SK-N-SH (cell line): ENCODE results near the gene HNF1A. TPM values are rescaled to one million over a fixed set of nuclear protein-coding genes. Genes with fewer than 3 reads are reported as not detected.

Experiments used
- CTCF ChIA-PET: fragments of 300-600, 350-600 bp; formaldehyde crosslinking; extraction: SDS; loops from one replicate; lab custom pipeline; 2021; lab: Yijun Ruan, JAX
- POLR2A ChIA-PET: fragments of 350-600 bp; sonication (Branson Sonifier 250); formaldehyde crosslinking; extraction: SDS; loops from one replicate; lab custom pipeline; 2020; ENCODE audit warnings: antibody characterized with exemption, inconsistent platforms; lab: Yijun Ruan, JAX
- DNase-seq: peaks from one replicate; pipeline ENCODE4 v3.0.0; 2012
- H2AFZ ChIP-seq: fragments of 200-600 bp; sonication (generic); 2 replicates; pipeline ENCODE4 v1.8.1; 2016; ENCODE audit warnings: antibody characterized with exemption, mild to moderate bottlenecking, low read depth
- H3F3A ChIP-seq: fragments of 200-600 bp; sonication (generic); replicated peaks from 2 replicates; pipeline ENCODE3; 2016; ENCODE audit warnings: antibody characterized with exemption, mild to moderate bottlenecking; ENCODE audit not compliant: insufficient read depth
- H3K27ac ChIP-seq, 2 experiments: fragments of 200-500 bp in 1 of 2; fragments of 200-600 bp in 1 of 2; sonication (Bioruptor generic) in 1 of 2; sonication (generic), shearing (Covaris generic) in 1 of 2; 2 replicates each; pipeline versions ENCODE4 v1.5.1 to v1.6.1; 2014 to 2016; ENCODE audit warnings: low read depth in 2 of 2, inconsistent platforms in 1 of 2, low read length in 1 of 2, mild to moderate bottlenecking in 1 of 2, mixed read lengths in 1 of 2
- H3K27me3 ChIP-seq: fragments of 200-600 bp; sonication (generic), shearing (Covaris generic); 2 replicates; pipeline ENCODE4 v1.6.1; 2016; ENCODE audit warnings: mixed run types; ENCODE audit not compliant: insufficient read depth
- H3K36me3 ChIP-seq, 2 experiments: fragments of 200-500 bp in 1 of 2; fragments of 200-600 bp in 1 of 2; sonication (Bioruptor generic) in 1 of 2; sonication (generic) in 1 of 2; replicated peaks in 1 of 2; 2 replicates each; pipeline versions ENCODE3 to v1.5.1; 2014 to 2016; ENCODE audit warnings: low read length in 1 of 2, mild to moderate bottlenecking in 1 of 2; ENCODE audit not compliant: insufficient read depth in 2 of 2, control insufficient read depth in 1 of 2
- H3K4me1 ChIP-seq, 2 experiments: fragments of 200-500 bp in 1 of 2; fragments of 200-600 bp in 1 of 2; sonication (Bioruptor generic) in 1 of 2; sonication (generic), shearing (Covaris generic) in 1 of 2; 2 replicates each; pipeline versions ENCODE4 v1.5.1 to v1.6.1; 2014 to 2016; ENCODE audit warnings: low read depth in 1 of 2, low read length in 1 of 2, mixed run types in 1 of 2; ENCODE audit not compliant: insufficient read depth in 2 of 2, control insufficient read depth in 1 of 2
- H3K4me2 ChIP-seq: fragments of 200-600 bp; sonication (generic), shearing (Covaris generic); 2 replicates; pipeline ENCODE4 v1.6.1; 2017; ENCODE audit warnings: mixed run types
- H3K4me3 ChIP-seq, 2 experiments: fragments of 200-500 bp in 1 of 2; fragments of 200-600 bp in 1 of 2; sonication (Bioruptor generic) in 1 of 2; sonication (generic), shearing (Covaris generic) in 1 of 2; 2 replicates each; pipeline versions ENCODE4 v1.5.1 to v1.8.1; 2014 to 2016; ENCODE audit warnings: low read depth in 2 of 2, inconsistent platforms in 1 of 2, low read length in 1 of 2, mild to moderate bottlenecking in 1 of 2, mixed read lengths in 1 of 2, moderate library complexity in 1 of 2
- H3K79me2 ChIP-seq: fragments of 200-600 bp; sonication (generic); 2 replicates; pipeline ENCODE4 v1.8.1; 2017; ENCODE audit warnings: mild to moderate bottlenecking; ENCODE audit not compliant: insufficient read depth
- H3K9ac ChIP-seq: fragments of 200-600 bp; sonication (generic); 2 replicates; pipeline ENCODE4 v1.6.1; 2017; ENCODE audit warnings: mixed run types
- H3K9me2 ChIP-seq: fragments of 200-600 bp; sonication (generic); 2 replicates; pipeline ENCODE4 v1.6.1; 2017; ENCODE audit warnings: mixed run types
- H3K9me3 ChIP-seq: fragments of 200-600 bp; sonication (generic); 2 replicates; pipeline ENCODE4 v1.6.1; 2017; ENCODE audit warnings: mixed run types, mild to moderate bottlenecking, moderate library complexity
- H4K20me1 ChIP-seq: fragments of 200-600 bp; sonication (generic); 2 replicates; pipeline ENCODE4 v1.6.1; 2017; ENCODE audit warnings: mild to moderate bottlenecking, mixed run types; ENCODE audit not compliant: insufficient read depth
- GATA2 ChIP-seq: sonication (generic); formaldehyde crosslinking; IDR thresholded peaks from 2 replicates; pipeline ENCODE4 v1.5.0; 2020; ENCODE audit warnings: mild to moderate bottlenecking, missing genetic modification reagents
- JUND ChIP-seq: IDR thresholded peaks from 2 replicates; pipeline ENCODE4 v1.4.0; 2012
- MEF2A ChIP-seq: IDR thresholded peaks from 2 replicates; pipeline ENCODE4 v1.4.0; 2012; ENCODE audit warnings: low read depth, borderline replicate concordance
- MXI1 ChIP-seq: IDR thresholded peaks from 2 replicates; pipeline ENCODE4 v1.6.1; 2012; ENCODE audit warnings: mild to moderate bottlenecking, low read depth, low read length, improper control_type of control experiment
- NFIC ChIP-seq: IDR thresholded peaks from 2 replicates; pipeline ENCODE4 v1.4.0; 2012; ENCODE audit warnings: borderline replicate concordance
- RAD21 ChIP-seq: IDR thresholded peaks from 2 replicates; pipeline ENCODE4 v1.6.1; 2012; ENCODE audit warnings: mild to moderate bottlenecking, low read length
- REST ChIP-seq: IDR thresholded peaks from 2 replicates; pipeline ENCODE4 v1.6.1; 2012; ENCODE audit warnings: mild to moderate bottlenecking, low read depth, low read length, moderate library complexity
- RFX5 ChIP-seq: IDR thresholded peaks from 2 replicates; pipeline ENCODE4 v1.6.1; 2012; ENCODE audit warnings: mild to moderate bottlenecking, improper control_type of control experiment, low read length
- SIN3A ChIP-seq: IDR thresholded peaks from 2 replicates; pipeline ENCODE4 v1.6.1; 2012; ENCODE audit warnings: low read depth, mild to moderate bottlenecking, low read length, moderate library complexity, borderline replicate concordance
- SMC3 ChIP-seq: IDR thresholded peaks from 2 replicates; pipeline ENCODE4 v1.6.1; 2012; ENCODE audit warnings: low read depth, low read length, improper control_type of control experiment
- TCF12 ChIP-seq: IDR thresholded peaks from 2 replicates; pipeline ENCODE4 v1.4.0; 2012
- TEAD4 ChIP-seq: IDR thresholded peaks from 2 replicates; pipeline ENCODE4 v1.4.0; 2012; ENCODE audit warnings: mild to moderate bottlenecking, borderline replicate concordance; ENCODE audit not compliant: insufficient read depth
- USF1 ChIP-seq: IDR thresholded peaks from 2 replicates; pipeline ENCODE4 v1.4.0; 2012; ENCODE audit warnings: low read depth, borderline replicate concordance
- WGBS: methylation state at CpG from one replicate; pipeline ENCODE4 v1.1.6; 2017; ENCODE audit warnings: low lambda C conversion rate; 5-methylcytosine and 5-hydroxymethylcytosine counted together
- polyA plus RNA-seq, 3 experiments: library from polyadenylated mRNA; depleted of rRNA; stranded (reverse); fragments of >200 nt; gene quantifications; 2 replicates each; pipeline ENCODE4 v1.2.3, GENCODE V29; 2012
- TF ChIP-seq, protein P1 (sequence below): IDR thresholded peaks from 2 replicates; pipeline ENCODE4 v1.4.0; 2012; ENCODE audit warnings: low read depth, borderline replicate concordance
- TF ChIP-seq, protein P2 (sequence below): fragments of 200-600 bp; sonication (generic); IDR thresholded peaks from 2 replicates; pipeline ENCODE4 v1.6.1; 2017; ENCODE audit warnings: antibody characterized with exemption, mild to moderate bottlenecking, moderate library complexity

Gene HNF1A
- polyA plus RNA-seq, 1 of the 3 experiments (the other 2 are of a cell fraction), result not detected

DNA sequence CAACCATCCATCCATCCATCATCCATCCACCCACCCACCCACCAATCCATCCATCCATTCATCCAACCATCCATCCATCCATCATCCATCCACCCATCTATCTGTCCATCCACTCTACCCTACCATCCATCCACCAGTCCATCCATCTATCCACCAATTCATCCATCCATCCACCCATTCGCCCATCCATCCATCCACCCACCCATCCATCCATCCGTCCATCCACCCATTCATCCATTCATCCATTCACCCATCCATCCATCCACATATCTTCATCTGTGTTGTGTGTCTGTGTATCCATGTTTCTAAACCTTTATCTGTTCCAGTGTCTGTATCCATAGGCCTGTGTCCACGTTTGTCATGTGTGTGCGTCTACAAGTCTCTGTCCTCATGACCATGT lies 9.9 kb downstream of the HNF1A start:
- no peak overlapping the region for H3K9ac ChIP-seq
- no peak overlapping the region for H3K27ac ChIP-seq
- ChIA-PET CTCF (no interaction called here), POLR2A (no interaction called here)
- H3K79me2 ChIP-seq, result no peaks in the 10 kb centered on the region
- H3K9me3 ChIP-seq, result no peaks in the 10 kb centered on the region
- no peak overlapping the region for H3K4me2 ChIP-seq
- no peaks in the 10 kb centered on the region for H4K20me1 ChIP-seq
- no peaks in the 10 kb centered on the region for H3F3A ChIP-seq
- TF ChIP-seq GATA2 (CRISPR knock-in tag) (no peak), SIN3A (no peak), TCF12 (no peak), MEF2A (no peak), NFIC (no peak), JUND (no peak), REST (no peak), MXI1 (no peak), USF1 (no peak), RAD21 (no peak), RFX5 (no peak), SMC3 (no peak), TEAD4 (no peak)
- TF ChIP-seq, protein P1, sequence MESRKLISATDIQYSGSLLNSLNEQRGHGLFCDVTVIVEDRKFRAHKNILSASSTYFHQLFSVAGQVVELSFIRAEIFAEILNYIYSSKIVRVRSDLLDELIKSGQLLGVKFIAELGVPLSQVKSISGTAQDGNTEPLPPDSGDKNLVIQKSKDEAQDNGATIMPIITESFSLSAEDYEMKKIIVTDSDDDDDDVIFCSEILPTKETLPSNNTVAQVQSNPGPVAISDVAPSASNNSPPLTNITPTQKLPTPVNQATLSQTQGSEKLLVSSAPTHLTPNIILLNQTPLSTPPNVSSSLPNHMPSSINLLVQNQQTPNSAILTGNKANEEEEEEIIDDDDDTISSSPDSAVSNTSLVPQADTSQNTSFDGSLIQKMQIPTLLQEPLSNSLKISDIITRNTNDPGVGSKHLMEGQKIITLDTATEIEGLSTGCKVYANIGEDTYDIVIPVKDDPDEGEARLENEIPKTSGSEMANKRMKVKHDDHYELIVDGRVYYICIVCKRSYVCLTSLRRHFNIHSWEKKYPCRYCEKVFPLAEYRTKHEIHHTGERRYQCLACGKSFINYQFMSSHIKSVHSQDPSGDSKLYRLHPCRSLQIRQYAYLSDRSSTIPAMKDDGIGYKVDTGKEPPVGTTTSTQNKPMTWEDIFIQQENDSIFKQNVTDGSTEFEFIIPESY, result no peak
- TF ChIP-seq, protein P2, sequence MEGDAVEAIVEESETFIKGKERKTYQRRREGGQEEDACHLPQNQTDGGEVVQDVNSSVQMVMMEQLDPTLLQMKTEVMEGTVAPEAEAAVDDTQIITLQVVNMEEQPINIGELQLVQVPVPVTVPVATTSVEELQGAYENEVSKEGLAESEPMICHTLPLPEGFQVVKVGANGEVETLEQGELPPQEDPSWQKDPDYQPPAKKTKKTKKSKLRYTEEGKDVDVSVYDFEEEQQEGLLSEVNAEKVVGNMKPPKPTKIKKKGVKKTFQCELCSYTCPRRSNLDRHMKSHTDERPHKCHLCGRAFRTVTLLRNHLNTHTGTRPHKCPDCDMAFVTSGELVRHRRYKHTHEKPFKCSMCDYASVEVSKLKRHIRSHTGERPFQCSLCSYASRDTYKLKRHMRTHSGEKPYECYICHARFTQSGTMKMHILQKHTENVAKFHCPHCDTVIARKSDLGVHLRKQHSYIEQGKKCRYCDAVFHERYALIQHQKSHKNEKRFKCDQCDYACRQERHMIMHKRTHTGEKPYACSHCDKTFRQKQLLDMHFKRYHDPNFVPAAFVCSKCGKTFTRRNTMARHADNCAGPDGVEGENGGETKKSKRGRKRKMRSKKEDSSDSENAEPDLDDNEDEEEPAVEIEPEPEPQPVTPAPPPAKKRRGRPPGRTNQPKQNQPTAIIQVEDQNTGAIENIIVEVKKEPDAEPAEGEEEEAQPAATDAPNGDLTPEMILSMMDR, result no peak
- H2AFZ ChIP-seq, result no peak overlapping the region
- H3K4me3 ChIP-seq, result no peak overlapping the region
- peaks cover 0 to 5% of the 10 kb centered on the region in 2 experiments; a peak in 1 of 4 replicates for H3K4me1 ChIP-seq
- no peak for DNase-seq
- H3K27me3 ChIP-seq, result no peaks in the 10 kb centered on the region; the same call in 1 of the 2 replicates
- 60% methylated on average over 4 of the region's 4 CpGs for WGBS
- no peaks in the 10 kb centered on the region for H3K36me3 ChIP-seq
- no peaks in the 10 kb centered on the region for H3K9me2 ChIP-seq
